MM.1S (cell line): ENCODE measurements around the gene POLR3C.

Experiments
- CTCF ChIP-seq: fragments of 300-600 bp; sonication (generic); IDR thresholded peaks from 2 replicates; pipeline ENCODE4 v1.5.1; 2016; ENCODE audit warnings: antibody characterized with exemption, low read length, mixed read lengths
- EZH2 ChIP-seq: fragments of 300-600 bp; sonication (generic); optimal IDR thresholded peaks from 2 replicates; pipeline ENCODE3; 2017; ENCODE audit warnings: low read depth, mild to moderate bottlenecking, antibody characterized with exemption, low read length, mixed read lengths

- TF ChIP-seq CTCF (no peak), EZH2 (no peak)
Measured at GRCh38 chr1:145889722-145890121, 65.7 kb downstream of the POLR3C start.
